ENCODE results near the gene SNX7.

DNA sequence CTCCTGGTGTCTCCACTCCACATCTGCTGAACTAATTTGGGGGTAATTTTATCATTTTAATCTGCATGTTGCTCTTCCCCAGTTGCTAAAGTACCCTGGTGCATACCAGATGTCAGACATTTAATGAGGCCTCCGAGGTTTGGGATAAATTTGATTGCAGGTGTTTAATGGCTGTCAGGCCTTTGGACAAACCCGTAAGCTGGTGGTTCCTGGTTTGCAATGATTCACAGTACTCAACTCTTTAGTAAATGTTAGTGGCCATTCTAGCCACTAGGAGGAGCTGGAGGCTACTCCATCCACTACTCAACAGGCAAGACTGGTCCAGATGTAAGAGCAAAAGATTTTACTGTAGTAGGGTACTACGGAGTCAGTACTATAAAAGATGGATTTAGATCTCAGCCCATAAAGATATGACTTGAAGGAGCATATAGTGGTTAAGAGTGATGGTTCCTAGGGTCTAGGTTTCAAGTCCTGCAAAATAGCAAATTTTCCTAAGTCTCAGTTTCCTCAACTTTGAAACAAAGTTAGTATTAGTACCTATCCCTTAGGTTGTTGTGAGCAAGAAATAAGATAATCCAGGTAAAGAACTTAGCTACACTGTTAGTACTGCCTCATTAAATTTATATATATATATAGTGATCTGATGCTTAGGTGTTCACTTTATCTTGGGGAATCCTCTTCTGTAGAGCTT lies 132.8 kb downstream of the SNX7 start:
- TF ChIP-seq, protein P1, sequence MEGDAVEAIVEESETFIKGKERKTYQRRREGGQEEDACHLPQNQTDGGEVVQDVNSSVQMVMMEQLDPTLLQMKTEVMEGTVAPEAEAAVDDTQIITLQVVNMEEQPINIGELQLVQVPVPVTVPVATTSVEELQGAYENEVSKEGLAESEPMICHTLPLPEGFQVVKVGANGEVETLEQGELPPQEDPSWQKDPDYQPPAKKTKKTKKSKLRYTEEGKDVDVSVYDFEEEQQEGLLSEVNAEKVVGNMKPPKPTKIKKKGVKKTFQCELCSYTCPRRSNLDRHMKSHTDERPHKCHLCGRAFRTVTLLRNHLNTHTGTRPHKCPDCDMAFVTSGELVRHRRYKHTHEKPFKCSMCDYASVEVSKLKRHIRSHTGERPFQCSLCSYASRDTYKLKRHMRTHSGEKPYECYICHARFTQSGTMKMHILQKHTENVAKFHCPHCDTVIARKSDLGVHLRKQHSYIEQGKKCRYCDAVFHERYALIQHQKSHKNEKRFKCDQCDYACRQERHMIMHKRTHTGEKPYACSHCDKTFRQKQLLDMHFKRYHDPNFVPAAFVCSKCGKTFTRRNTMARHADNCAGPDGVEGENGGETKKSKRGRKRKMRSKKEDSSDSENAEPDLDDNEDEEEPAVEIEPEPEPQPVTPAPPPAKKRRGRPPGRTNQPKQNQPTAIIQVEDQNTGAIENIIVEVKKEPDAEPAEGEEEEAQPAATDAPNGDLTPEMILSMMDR (IDR thresholded peaks at IDR 0.05), result peak in 1 of 2 donors; percentile 60
- TF ChIP-seq POLR2AphosphoS5 (IDR thresholded peaks at IDR 0.05), result no peak
- TF ChIP-seq POLR2A (IDR thresholded peaks at IDR 0.05), result no peak
